Loucy (cell line): ENCODE data around the gene KIRREL3.

Source experiments
- H2AFZ ChIP-seq: fragments of 200-600 bp; sonication (generic); 2 replicates; pipeline ENCODE4 v1.6.0; 2016; ENCODE audit warnings: antibody characterized with exemption, mild to moderate bottlenecking, low read length, moderate library complexity
- H3F3A ChIP-seq: fragments of 200-600 bp; 2 replicates; pipeline ENCODE4 v1.6.0; 2016; ENCODE audit warnings: antibody characterized with exemption, low read depth, mild to moderate bottlenecking
- H3K27me3 ChIP-seq: fragments of 200-600 bp; sonication (generic); 2 replicates; pipeline ENCODE4 v1.6.1; 2014; ENCODE audit warnings: low read length, mild to moderate bottlenecking; ENCODE audit not compliant: insufficient read depth, poor library complexity, severe bottlenecking
- H3K36me3 ChIP-seq: fragments of 200-600 bp; sonication (generic); 2 replicates; pipeline ENCODE4 v1.6.1; 2016; ENCODE audit warnings: low read length; ENCODE audit not compliant: insufficient read depth
- H3K4me1 ChIP-seq: fragments of 200-600 bp; sonication (generic); 2 replicates; pipeline ENCODE4 v1.5.1; 2014; ENCODE audit warnings: low read length, mild to moderate bottlenecking; ENCODE audit not compliant: insufficient read depth, poor library complexity, severe bottlenecking
- H3K4me2 ChIP-seq: fragments of 200-600 bp; sonication (generic); 2 replicates; pipeline ENCODE4 v1.6.0; 2014; ENCODE audit warnings: antibody characterized with exemption, low read length, low read depth, mild to moderate bottlenecking; ENCODE audit not compliant: poor library complexity, severe bottlenecking
- H3K4me3 ChIP-seq: fragments of 200-600 bp; sonication (generic); 2 replicates; pipeline ENCODE4 v1.5.1; 2014; ENCODE audit warnings: low read length, mild to moderate bottlenecking, mixed read lengths; ENCODE audit not compliant: poor library complexity, severe bottlenecking
- H3K79me2 ChIP-seq: fragments of 200-600 bp; sonication (generic); 2 replicates; pipeline ENCODE4 v1.6.1; 2014; ENCODE audit warnings: low read length; ENCODE audit not compliant: insufficient read depth
- H3K9ac ChIP-seq: fragments of 200-600 bp; sonication (generic); 2 replicates; pipeline ENCODE4 v1.6.0; 2014; ENCODE audit warnings: mild to moderate bottlenecking, low read depth, low read length, moderate library complexity; ENCODE audit not compliant: poor library complexity, severe bottlenecking
- H3K9me2 ChIP-seq: fragments of 200-600 bp; sonication (generic); replicated peaks from 2 replicates; pipeline ENCODE4 v1.6.1; 2016; ENCODE audit warnings: low read depth, low read length, mixed read lengths
- H3K9me3 ChIP-seq: fragments of 200-600 bp; sonication (generic); 2 replicates; pipeline ENCODE4 v1.6.1; 2014; ENCODE audit warnings: mild to moderate bottlenecking, antibody characterized with exemption, low read length, low read depth; ENCODE audit not compliant: insufficient read depth
- H4K20me1 ChIP-seq: fragments of 200-600 bp; sonication (generic); 2 replicates; pipeline ENCODE4 v1.6.0; 2014; ENCODE audit warnings: antibody characterized with exemption, low read length, mild to moderate bottlenecking; ENCODE audit not compliant: insufficient read depth, poor library complexity, severe bottlenecking
- CTCF ChIP-seq: fragments of 200-600 bp; sonication (generic); conservative IDR thresholded peaks from 2 replicates; pipeline ENCODE4 v1.5.1; 2014; ENCODE audit warnings: mild to moderate bottlenecking, antibody characterized with exemption, low read length
- EZH2phosphoT487 ChIP-seq: fragments of 200-600 bp; IDR thresholded peaks from 2 replicates; pipeline ENCODE4 v1.6.1; 2018; ENCODE audit warnings: antibody characterized with exemption, mild to moderate bottlenecking, moderate library complexity, borderline replicate concordance

Gene KIRREL3

GRCh38 chr11:126494831-126495230 is 505.7 kb downstream of the KIRREL3 start:
- Histone ChIP-seq H3K4me2 (no peak overlapping the region), H3K36me3 (no peaks in the 10 kb centered on the region), H3K4me1 (no peaks in the 10 kb centered on the region), H3K9ac (no peak overlapping the region), H3K9me3 (no peaks in the 10 kb centered on the region), H3K4me3 (no peak overlapping the region), H3K27me3 (no peaks in the 10 kb centered on the region), H4K20me1 (no peaks in the 10 kb centered on the region), H3K79me2 (no peaks in the 10 kb centered on the region), H2AFZ (no peak overlapping the region), H3K9me2 (no peaks in the 10 kb centered on the region), H3F3A (no peaks in the 10 kb centered on the region)
- no peak for TF ChIP-seq CTCF
- TF ChIP-seq EZH2phosphoT487, result no peak

GRCh38 chr11:126492331-126493082 is 508.1 kb downstream of the KIRREL3 start:
- Histone ChIP-seq H3K36me3 (no peaks in the 10 kb centered on the region), H3F3A (no peaks in the 10 kb centered on the region), H3K9me2 (no peaks in the 10 kb centered on the region), H2AFZ (no peak overlapping the region), H3K9me3 (no peaks in the 10 kb centered on the region), H3K79me2 (no peaks in the 10 kb centered on the region), H3K9ac (no peak overlapping the region), H3K4me3 (no peak overlapping the region), H3K4me1 (no peaks in the 10 kb centered on the region), H3K4me2 (no peak overlapping the region), H3K27me3 (no peaks in the 10 kb centered on the region), H4K20me1 (no peaks in the 10 kb centered on the region)
- no peak for TF ChIP-seq CTCF
- no peak for TF ChIP-seq EZH2phosphoT487

GRCh38 chr11:126491092-126491491 is 509.5 kb downstream of the KIRREL3 start:
- no peak overlapping the region for H3K4me3 ChIP-seq
- no peak overlapping the region for H3K4me2 ChIP-seq

More at GRCh38 chr11:126491092-126491491, 509.5 kb downstream of the KIRREL3 start:
- Histone ChIP-seq H3K79me2 (no peaks in the 10 kb centered on the region), H3K4me1 (no peaks in the 10 kb centered on the region), H3K36me3 (no peaks in the 10 kb centered on the region), H3F3A (no peaks in the 10 kb centered on the region), H3K9ac (no peak overlapping the region), H3K9me3 (no peaks in the 10 kb centered on the region), H3K27me3 (no peaks in the 10 kb centered on the region), H4K20me1 (no peaks in the 10 kb centered on the region), H3K9me2 (no peaks in the 10 kb centered on the region), H2AFZ (no peak overlapping the region)
- TF ChIP-seq EZH2phosphoT487 (no peak), CTCF (no peak)
